ENCODE data around the gene SEL1L3.

The SEL1L3 gene

GRCh38 chr4:25792200-25792791, 70.5 kb downstream of the SEL1L3 start:
- Histone ChIP-seq H3K9ac (ENCODE audit: low read length) (no peak overlapping the region), H2BK120ac (ENCODE audit: low read depth, low read length) (no peak overlapping the region), H4K91ac (ENCODE audit: low read length) (no peak overlapping the region), H4K8ac (ENCODE audit: low read length) (no peak overlapping the region), H3K23ac (ENCODE audit: low read length in 2 of 2) (no peak overlapping the region), H2BK12ac (ENCODE audit: low read length in 2 of 2) (no peak overlapping the region), H3K4me3 (ENCODE audit: insufficient read depth in 1 of 2, low read depth in 1 of 2, low read length in 2 of 2) (no peak overlapping the region), H2BK15ac (ENCODE audit: low read depth, poor library complexity, severe bottlenecking) (no peak overlapping the region), H3K4me2 (ENCODE audit: low read length, poor library complexity, severe bottlenecking) (no peak overlapping the region), H3K18ac (ENCODE audit: low read depth in 1 of 2, low read length in 2 of 2) (no peak overlapping the region), H2BK5ac (ENCODE audit: low read depth, low read length, poor library complexity, severe bottlenecking) (no peak overlapping the region), H3K79me1 (replicated peaks; ENCODE audit: low read length, poor library complexity, severe bottlenecking) (no peaks in the 10 kb centered on the region), H3K4me1 (ENCODE audit: control insufficient read depth, insufficient read depth, low read depth, low read length) (peaks cover 10% of the 10 kb centered on the region), H3K27me3 (ENCODE audit: control insufficient read depth in 1 of 2, insufficient read depth in 1 of 2, low read length in 2 of 2) (no peaks in the 10 kb centered on the region), H2AFZ (ENCODE audit: low read depth, low read length) (no peak overlapping the region), H3K14ac (ENCODE audit: low read length in 2 of 2) (no peak overlapping the region), H2AK5ac (ENCODE audit: low read length, severe bottlenecking) (no peak overlapping the region), H3K27ac (ENCODE audit: low read length, poor library complexity, severe bottlenecking) (no peak overlapping the region), H3K9me3 (ENCODE audit: control insufficient read depth, low read length) (no peaks in the 10 kb centered on the region), H3K4ac (ENCODE audit: low read depth in 1 of 2, low read length in 2 of 2) (no peak overlapping the region), H3K36me3 (ENCODE audit: control insufficient read depth in 1 of 2, insufficient read depth in 2 of 2, low read depth in 1 of 2, low read length in 2 of 2) (no peaks in the 10 kb centered on the region)
- 74% methylated on average over 5 of the region's 5 CpGs for WGBS
- DNase-seq = no peak

- no peak overlapping the region for H4K91ac ChIP-seq (ENCODE audit: low read length)
- no peaks in the 10 kb centered on the region for H3K4me1 ChIP-seq (ENCODE audit: control insufficient read depth, insufficient read depth, low read depth, low read length)
- no peak overlapping the region for H3K4me2 ChIP-seq (ENCODE audit: low read length, poor library complexity, severe bottlenecking)
- no peak overlapping the region for H2BK120ac ChIP-seq (ENCODE audit: low read depth, low read length)
- H2BK15ac ChIP-seq (ENCODE audit: low read depth, poor library complexity, severe bottlenecking) = no peak overlapping the region
- H3K27ac ChIP-seq (ENCODE audit: low read length, poor library complexity, severe bottlenecking) = no peak overlapping the region
- H3K18ac ChIP-seq (ENCODE audit: low read depth in 1 of 2, low read length in 2 of 2) = no peak overlapping the region
- no peak overlapping the region for H2AK5ac ChIP-seq (ENCODE audit: low read length, severe bottlenecking)
- H3K23ac ChIP-seq (ENCODE audit: low read length in 2 of 2) = no peak overlapping the region
- peaks cover 0 to 8% of the 10 kb centered on the region in 2 experiments for H3K27me3 ChIP-seq (ENCODE audit: control insufficient read depth in 1 of 2, insufficient read depth in 1 of 2, low read length in 2 of 2)
- 86% methylated on average over 5 of the region's 5 CpGs for WGBS
- H4K8ac ChIP-seq (ENCODE audit: low read length) = no peak overlapping the region
- H3K79me1 ChIP-seq (replicated peaks; ENCODE audit: low read length, poor library complexity, severe bottlenecking) = no peaks in the 10 kb centered on the region
- H3K4ac ChIP-seq (ENCODE audit: low read depth in 1 of 2, low read length in 2 of 2) = no peak overlapping the region
- no peak overlapping the region for H2BK12ac ChIP-seq (ENCODE audit: low read length in 2 of 2)
- no peak for DNase-seq
- H2BK5ac ChIP-seq (ENCODE audit: low read depth, low read length, poor library complexity, severe bottlenecking) = no peak overlapping the region
- no peak overlapping the region for H3K4me3 ChIP-seq (ENCODE audit: insufficient read depth in 1 of 2, low read depth in 1 of 2, low read length in 2 of 2)
- H3K9ac ChIP-seq (ENCODE audit: low read length) = no peak overlapping the region
- no peaks in the 10 kb centered on the region for H3K9me3 ChIP-seq (ENCODE audit: control insufficient read depth, low read length)
- H3K36me3 ChIP-seq (ENCODE audit: control insufficient read depth in 1 of 2, insufficient read depth in 2 of 2, low read depth in 1 of 2, low read length in 2 of 2) = no peaks in the 10 kb centered on the region
- H3K14ac ChIP-seq (ENCODE audit: low read length in 2 of 2) = no peak overlapping the region
- H2AFZ ChIP-seq (ENCODE audit: low read depth, low read length) = no peak overlapping the region
These were observed 72.8 kb downstream of the SEL1L3 start for GRCh38 chr4:25790024-25790423.

DNA sequence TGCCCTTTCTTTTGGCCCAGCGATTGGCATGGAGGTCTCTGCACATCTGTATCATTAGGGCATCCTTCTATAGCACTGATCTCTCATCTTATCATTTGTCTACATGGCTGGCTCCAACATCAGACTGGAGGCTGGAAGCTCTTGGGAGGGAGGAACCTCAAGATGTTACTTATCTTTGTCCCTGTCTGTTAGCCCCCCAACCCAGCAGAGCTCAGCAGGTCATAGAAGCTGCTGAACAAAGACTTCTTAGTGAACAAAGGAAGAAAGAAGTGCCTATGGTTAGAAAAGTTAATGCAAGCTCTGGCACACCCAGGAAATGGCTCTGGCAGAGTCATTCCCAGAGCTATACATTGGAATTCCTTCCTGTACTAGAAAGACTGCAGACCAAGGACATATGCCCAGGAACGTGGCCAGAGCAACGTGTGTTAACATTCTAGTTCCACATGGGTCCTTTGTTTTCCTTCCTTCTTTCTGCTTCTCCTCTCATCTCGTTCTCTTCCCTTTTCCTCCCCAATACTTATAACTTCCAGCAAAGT, 74.0 kb downstream of the SEL1L3 start:
- Histone ChIP-seq H2BK5ac (ENCODE audit: low read depth, low read length, poor library complexity, severe bottlenecking) (no peak overlapping the region), H3K9me3 (ENCODE audit: control insufficient read depth, low read length) (no peaks in the 10 kb centered on the region), H3K27me3 (ENCODE audit: control insufficient read depth in 1 of 2, insufficient read depth in 1 of 2, low read length in 2 of 2) (peaks cover 0 to 8% of the 10 kb centered on the region in 2 experiments), H3K4me1 (ENCODE audit: control insufficient read depth, insufficient read depth, low read depth, low read length) (no peaks in the 10 kb centered on the region), H2AK5ac (ENCODE audit: low read length, severe bottlenecking) (no peak overlapping the region), H3K23ac (ENCODE audit: low read length in 2 of 2) (no peak overlapping the region), H3K36me3 (ENCODE audit: control insufficient read depth in 1 of 2, insufficient read depth in 2 of 2, low read depth in 1 of 2, low read length in 2 of 2) (no peaks in the 10 kb centered on the region), H3K18ac (ENCODE audit: low read depth in 1 of 2, low read length in 2 of 2) (no peak overlapping the region), H3K9ac (ENCODE audit: low read length) (no peak overlapping the region), H4K91ac (ENCODE audit: low read length) (no peak overlapping the region), H3K14ac (ENCODE audit: low read length in 2 of 2) (no peak overlapping the region), H2BK15ac (ENCODE audit: low read depth, poor library complexity, severe bottlenecking) (no peak overlapping the region), H2BK120ac (ENCODE audit: low read depth, low read length) (no peak overlapping the region), H2BK12ac (ENCODE audit: low read length in 2 of 2) (no peak overlapping the region), H3K27ac (ENCODE audit: low read length, poor library complexity, severe bottlenecking) (no peak overlapping the region), H3K4ac (ENCODE audit: low read depth in 1 of 2, low read length in 2 of 2) (no peak overlapping the region), H3K4me3 (ENCODE audit: insufficient read depth in 1 of 2, low read depth in 1 of 2, low read length in 2 of 2) (no peak overlapping the region), H3K4me2 (ENCODE audit: low read length, poor library complexity, severe bottlenecking) (no peak overlapping the region), H3K79me1 (replicated peaks; ENCODE audit: low read length, poor library complexity, severe bottlenecking) (no peaks in the 10 kb centered on the region), H2AFZ (ENCODE audit: low read depth, low read length) (no peak overlapping the region), H4K8ac (ENCODE audit: low read length) (no peak overlapping the region)
- 72% methylated on average over 3 of the region's 4 CpGs for WGBS
- no peak for DNase-seq

DNA sequence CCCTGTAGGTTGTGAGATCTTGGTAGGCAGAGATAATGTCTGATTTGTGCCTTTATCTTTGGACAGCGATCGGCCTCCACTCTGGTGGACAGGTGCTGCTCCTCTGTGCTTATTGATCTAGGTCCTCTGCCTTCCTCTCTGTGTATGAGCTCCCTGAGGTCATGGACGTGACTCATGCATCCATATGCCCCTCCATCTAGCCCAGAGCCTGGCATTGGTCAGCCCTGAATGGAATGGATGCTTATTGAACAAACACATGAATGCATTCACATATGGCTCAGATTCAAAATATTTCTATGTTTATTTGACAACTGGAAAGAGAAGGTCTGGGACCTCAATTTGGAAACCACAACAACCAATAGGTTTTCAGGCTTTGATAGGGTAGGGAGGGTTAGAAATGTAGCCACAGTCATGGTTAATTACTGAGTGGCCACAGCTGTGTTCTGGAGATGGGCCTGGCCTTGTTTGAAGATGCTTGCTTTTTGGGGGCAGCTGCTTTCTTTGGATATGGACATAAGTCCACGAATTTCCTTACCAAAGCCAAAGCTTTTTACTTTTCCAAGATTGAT, 76.2 kb downstream of the SEL1L3 start:
- Histone ChIP-seq H3K4me3 (ENCODE audit: insufficient read depth in 1 of 2, low read depth in 1 of 2, low read length in 2 of 2) (no peak overlapping the region), H3K4me1 (ENCODE audit: control insufficient read depth, insufficient read depth, low read depth, low read length) (no peaks in the 10 kb centered on the region), H4K91ac (ENCODE audit: low read length) (no peak overlapping the region), H3K23ac (ENCODE audit: low read length in 2 of 2) (no peak overlapping the region), H2BK15ac (ENCODE audit: low read depth, poor library complexity, severe bottlenecking) (no peak overlapping the region), H4K8ac (ENCODE audit: low read length) (no peak overlapping the region), H2BK5ac (ENCODE audit: low read depth, low read length, poor library complexity, severe bottlenecking) (no peak overlapping the region), H3K9ac (ENCODE audit: low read length) (no peak overlapping the region), H3K14ac (ENCODE audit: low read length in 2 of 2) (no peak overlapping the region), H3K27ac (ENCODE audit: low read length, poor library complexity, severe bottlenecking) (no peak overlapping the region), H3K18ac (ENCODE audit: low read depth in 1 of 2, low read length in 2 of 2) (no peak overlapping the region), H2BK12ac (ENCODE audit: low read length in 2 of 2) (no peak overlapping the region), H3K27me3 (ENCODE audit: control insufficient read depth in 1 of 2, insufficient read depth in 1 of 2, low read length in 2 of 2) (peaks cover 4 to 8% of the 10 kb centered on the region in 2 experiments), H3K36me3 (ENCODE audit: control insufficient read depth in 1 of 2, insufficient read depth in 2 of 2, low read depth in 1 of 2, low read length in 2 of 2) (no peaks in the 10 kb centered on the region), H3K9me3 (ENCODE audit: control insufficient read depth, low read length) (no peaks in the 10 kb centered on the region), H2AFZ (ENCODE audit: low read depth, low read length) (no peak overlapping the region), H3K4ac (ENCODE audit: low read depth in 1 of 2, low read length in 2 of 2) (no peak overlapping the region), H2AK5ac (ENCODE audit: low read length, severe bottlenecking) (no peak overlapping the region), H3K79me1 (replicated peaks; ENCODE audit: low read length, poor library complexity, severe bottlenecking) (no peaks in the 10 kb centered on the region), H3K4me2 (ENCODE audit: low read length, poor library complexity, severe bottlenecking) (no peak overlapping the region), H2BK120ac (ENCODE audit: low read depth, low read length) (no peak overlapping the region)
- DNase-seq = no peak
- WGBS = 80% methylated on average over 3 of the region's 4 CpGs

Data from mesenchymal stem cell (in vitro differentiated cells and primary cell).